ENCODE results near the gene PRMT2.

The PRMT2 gene

DNA sequence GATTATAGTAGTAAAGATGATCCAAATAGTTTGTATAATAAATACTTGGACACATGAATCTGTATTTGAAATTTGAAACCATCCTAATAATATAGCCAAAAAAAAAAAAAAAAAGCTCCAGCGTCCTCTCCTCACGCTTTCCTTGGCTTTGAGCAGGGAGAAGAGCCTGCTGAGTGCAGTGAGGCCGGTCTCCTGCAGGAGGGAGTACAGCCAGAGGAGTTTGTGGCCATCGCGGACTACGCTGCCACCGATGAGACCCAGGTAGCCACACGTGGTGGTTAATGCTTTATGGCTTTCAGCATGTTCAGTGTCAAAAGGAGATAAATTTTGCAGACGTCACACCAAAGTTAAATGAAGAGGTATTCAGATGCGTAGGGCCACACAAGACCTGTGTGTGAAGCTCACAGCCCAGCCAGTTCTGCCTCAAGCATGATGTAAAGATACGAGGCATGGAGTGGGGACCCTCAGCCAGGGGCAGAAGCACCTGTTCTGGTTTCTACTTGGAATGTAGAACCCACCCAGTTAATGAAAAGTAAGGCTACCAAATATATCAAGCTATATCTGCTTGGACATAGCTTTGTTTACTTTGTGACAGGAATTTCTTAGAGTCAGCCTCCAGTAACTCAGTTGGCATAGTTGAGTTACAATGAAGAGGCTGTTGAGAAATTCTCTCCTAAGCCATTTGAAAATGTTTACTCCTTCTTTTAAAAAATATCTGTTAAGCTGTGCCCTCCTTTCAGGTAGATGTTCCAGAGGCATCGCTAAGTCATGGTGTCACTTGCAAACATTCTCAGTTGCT, 8.1 kb downstream of the PRMT2 start:
- DNase-seq (ENCODE audit: low spot score): no peak

DNA sequence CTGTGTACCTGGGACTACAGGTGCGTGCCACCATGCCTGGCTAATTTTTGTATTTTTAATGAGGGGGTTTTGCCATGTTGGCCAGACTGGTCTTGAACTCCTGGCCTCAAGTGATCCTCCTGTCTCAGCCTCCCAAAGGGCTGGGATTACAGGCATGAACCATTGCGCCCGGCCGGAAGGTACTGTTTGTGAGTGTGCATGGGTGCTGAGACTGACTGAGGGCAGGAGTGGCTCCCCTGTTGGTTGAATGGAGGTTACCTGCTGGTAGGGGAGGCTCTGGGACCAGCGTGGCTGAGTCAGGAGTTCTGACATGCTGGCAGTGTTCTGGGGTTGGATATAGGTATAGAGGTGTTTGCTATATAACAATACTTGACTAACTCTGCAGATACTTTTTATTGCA, 10.4 kb downstream of the PRMT2 start:
- DNase-seq (ENCODE audit: low spot score): no peak

- no peak for DNase-seq (ENCODE audit: low spot score)
Observed at GRCh38 chr21:46646541-46647154, 11.2 kb downstream of the PRMT2 start.

DNA sequence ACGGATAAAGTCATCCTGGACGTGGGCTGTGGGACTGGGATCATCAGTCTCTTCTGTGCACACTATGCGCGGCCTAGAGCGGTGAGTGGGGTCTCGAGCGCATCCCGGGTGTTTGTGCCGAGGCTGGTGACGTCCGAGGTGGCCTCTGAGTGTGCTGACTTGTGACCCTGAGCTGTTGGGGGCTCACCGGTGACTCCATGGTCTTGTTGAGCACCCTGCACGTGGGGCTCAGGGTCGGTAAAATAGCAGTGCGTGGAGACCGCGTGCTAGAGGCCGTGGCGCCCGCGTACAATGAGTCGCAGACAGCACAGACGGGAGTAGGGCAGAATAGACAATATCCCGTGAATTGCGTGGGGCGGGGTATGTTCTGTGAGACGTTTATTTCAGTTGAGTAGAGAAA, 13.1 kb downstream of the PRMT2 start:
- DNase-seq (ENCODE audit: low spot score): no peak

GRCh38 chr21:46649356-46649755, 13.9 kb downstream of the PRMT2 start:
- no peak for DNase-seq (ENCODE audit: low spot score)

GRCh38 chr21:46650476-46651098, 15.1 kb downstream of the PRMT2 start:
- DNase-seq (ENCODE audit: low spot score): no peak

- no peak for DNase-seq (ENCODE audit: low spot score)
Observed at GRCh38 chr21:46651121-46651520, 15.6 kb downstream of the PRMT2 start.

DNA sequence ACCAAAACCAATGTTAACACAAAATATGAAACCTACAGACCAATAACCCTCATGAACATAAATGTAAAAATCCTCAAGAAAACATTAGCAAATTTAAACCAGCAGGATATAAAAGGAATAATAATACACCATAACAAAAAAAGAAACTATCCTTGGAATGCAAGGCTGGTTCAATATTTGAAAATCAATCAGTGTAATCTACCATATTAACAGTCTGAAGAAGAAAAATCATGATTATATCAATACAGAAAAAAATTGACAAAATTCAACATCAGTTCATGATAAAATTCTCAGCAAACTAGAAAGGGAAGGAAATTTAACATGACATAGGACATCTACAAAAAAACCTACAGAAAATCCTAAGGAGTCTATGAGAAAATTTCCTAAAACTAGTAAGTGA, 19.8 kb downstream of the PRMT2 start:
- DNase-seq (ENCODE audit: low spot score): no peak

DNA sequence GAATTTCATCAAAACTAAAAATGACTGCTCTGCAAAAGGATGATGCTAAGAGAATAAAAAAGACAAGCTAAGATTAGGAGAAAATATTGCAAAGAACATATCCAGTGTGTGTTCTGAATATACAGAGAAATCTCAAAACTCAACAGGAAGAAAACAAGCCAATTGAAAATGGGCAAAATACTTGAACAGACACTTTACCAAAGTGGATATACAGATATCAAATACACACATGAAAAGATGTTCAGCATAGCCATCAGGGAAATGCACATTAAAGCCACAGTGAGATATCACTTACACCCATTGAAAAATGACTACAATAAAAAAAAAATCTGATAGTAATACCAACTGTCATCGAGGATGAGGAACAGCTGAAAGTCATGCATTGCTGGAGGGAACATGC, 21.3 kb downstream of the PRMT2 start:
- DNase-seq (ENCODE audit: low spot score): no peak

- DNase-seq (ENCODE audit: low spot score): no peak
Observed at GRCh38 chr21:46660505-46660904, 25.0 kb downstream of the PRMT2 start.

DNA sequence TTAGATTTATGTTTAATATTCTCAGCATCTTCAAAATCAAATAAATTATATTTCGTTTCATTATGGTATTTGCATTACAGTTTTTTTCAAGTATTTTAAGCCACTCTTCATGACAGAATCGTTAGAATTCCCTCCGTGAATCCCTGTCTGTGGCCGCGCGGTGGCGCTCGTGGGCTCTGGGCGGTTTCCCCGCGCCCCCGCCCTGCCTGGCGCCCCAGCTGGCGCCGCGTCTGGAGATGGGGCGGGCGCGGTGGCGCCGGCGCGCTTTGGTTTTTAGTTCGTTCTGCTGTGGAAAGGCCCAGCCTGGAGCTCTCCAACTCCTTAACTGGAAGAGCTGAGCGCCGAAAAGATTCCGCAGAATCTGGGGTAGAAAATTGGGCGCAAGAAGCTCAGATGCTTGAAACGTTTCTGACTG, 25.7 kb downstream of the PRMT2 start:
- peak; percentile 69 for DNase-seq (ENCODE audit: low spot score)

- DNase-seq (ENCODE audit: low spot score): no peak
Observed at GRCh38 chr21:46661642-46662366, 26.3 kb downstream of the PRMT2 start.

GRCh38 chr21:46662367-46662654, 26.8 kb downstream of the PRMT2 start:
- no peak for DNase-seq (ENCODE audit: low spot score)

GRCh38 chr21:46662765-46663500, 27.5 kb downstream of the PRMT2 start:
- no peak for DNase-seq (ENCODE audit: low spot score)

DNA sequence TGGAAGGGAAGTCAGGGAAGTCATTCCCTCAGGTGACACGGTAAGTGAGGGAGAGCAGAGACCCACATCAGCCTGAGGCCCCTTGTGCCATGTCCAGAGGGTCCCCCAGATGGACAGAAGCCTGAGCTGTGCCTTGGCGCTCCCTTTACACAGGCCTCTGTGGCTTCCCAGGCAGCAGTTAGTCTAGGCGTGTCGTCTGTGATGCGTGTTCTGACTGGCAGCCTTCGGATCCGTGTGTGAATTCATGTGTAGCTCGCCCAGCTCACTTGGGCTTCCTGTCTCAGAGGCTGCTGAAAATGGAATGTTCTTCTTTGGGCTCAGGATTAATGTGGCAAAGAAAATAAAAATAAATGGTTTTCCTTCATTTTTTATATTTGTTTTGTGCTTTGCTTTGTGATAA, 28.3 kb downstream of the PRMT2 start:
- no peak for DNase-seq (ENCODE audit: low spot score)

DNA sequence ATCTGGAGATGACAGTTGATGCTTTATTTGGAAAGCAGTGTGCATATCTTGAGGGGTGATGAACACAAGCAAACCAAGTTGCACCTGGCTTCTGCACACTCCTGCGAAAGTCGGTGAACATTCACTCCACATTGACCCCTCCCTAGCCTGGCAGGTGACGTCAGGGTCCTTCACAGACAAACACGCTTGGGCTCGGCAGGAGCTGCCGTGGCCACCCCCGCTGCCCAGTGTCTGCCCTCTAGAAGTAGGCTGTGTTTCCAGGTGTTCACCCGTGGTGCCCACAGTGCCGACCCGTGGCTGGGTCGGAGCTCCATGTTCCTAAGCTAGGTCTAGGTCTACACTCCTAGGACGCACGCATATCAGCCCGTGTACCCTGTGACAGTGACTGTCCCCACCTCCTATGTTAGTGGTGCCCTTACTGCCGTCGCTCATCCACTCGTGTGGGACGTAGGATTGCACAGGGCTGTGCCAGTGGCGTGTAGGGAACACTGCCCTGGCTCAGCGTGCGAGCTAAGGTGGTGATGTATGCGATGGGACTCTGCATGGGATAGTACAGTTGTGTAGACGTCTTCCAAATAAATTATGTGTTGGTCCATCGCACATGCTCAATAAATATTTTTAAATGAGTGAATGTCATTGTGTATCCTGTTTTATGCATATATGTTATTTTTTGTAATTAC, 29.0 kb downstream of the PRMT2 start:
- no peak for DNase-seq (ENCODE audit: low spot score)

DNA sequence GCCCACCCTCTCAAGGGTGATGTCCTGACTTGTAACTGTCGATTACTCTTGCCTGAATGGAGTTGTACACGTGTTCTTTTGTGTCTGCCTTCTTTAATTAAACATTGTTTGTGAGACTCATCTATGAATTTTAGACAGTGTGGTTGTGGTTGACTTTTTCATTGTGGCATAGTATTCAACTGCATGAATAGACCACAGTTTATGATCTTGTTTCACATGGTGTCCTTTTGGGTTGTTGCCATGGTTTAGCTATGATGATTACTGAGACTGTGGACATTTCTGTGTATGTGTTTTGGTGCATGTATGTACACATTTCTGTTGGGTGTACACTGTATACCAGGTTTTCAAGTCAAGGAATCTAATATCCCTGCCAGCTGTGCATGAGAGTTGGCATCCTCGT, 30.1 kb downstream of the PRMT2 start:
- DNase-seq (ENCODE audit: low spot score): no peak

GRCh38 chr21:46666941-46667740, 31.7 kb downstream of the PRMT2 start:
- no peak for DNase-seq (ENCODE audit: low spot score)

- DNase-seq (ENCODE audit: low spot score): no peak
Observed at GRCh38 chr21:46667741-46668380, 32.4 kb downstream of the PRMT2 start.

- no peak for DNase-seq (ENCODE audit: low spot score)
Observed at GRCh38 chr21:46668381-46668780, 32.9 kb downstream of the PRMT2 start.

Measured in Ammon's horn (tissue), 1 donor.